ENCODE data around the gene RNF220.
A peak's percentile ranks its signal among the peaks of the same experiment; 100 is the strongest.

The RNF220 gene

DNA sequence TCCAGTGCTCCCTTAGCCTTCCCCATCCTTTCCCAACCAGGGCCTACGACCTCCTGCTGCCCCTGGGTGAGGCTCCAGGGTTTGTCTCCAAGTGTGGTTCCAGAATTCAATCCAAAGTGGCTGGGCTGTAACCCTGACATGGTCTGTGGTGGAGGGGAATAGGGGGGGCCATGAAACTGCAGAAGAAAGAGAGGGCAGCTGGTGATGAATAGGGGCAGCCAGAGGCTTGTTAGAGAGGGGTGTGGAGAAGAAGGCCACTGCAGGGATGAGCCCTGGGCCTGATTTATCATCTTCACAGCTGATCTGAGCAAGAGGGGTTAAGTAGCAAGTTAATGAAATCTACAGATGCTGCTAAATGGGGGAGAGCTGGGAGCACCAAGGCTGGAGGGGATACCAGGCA, 37.1 kb upstream of the RNF220 start:
- DNase-seq (ENCODE audit: low spot score): no peak
- TF ChIP-seq, protein P1, sequence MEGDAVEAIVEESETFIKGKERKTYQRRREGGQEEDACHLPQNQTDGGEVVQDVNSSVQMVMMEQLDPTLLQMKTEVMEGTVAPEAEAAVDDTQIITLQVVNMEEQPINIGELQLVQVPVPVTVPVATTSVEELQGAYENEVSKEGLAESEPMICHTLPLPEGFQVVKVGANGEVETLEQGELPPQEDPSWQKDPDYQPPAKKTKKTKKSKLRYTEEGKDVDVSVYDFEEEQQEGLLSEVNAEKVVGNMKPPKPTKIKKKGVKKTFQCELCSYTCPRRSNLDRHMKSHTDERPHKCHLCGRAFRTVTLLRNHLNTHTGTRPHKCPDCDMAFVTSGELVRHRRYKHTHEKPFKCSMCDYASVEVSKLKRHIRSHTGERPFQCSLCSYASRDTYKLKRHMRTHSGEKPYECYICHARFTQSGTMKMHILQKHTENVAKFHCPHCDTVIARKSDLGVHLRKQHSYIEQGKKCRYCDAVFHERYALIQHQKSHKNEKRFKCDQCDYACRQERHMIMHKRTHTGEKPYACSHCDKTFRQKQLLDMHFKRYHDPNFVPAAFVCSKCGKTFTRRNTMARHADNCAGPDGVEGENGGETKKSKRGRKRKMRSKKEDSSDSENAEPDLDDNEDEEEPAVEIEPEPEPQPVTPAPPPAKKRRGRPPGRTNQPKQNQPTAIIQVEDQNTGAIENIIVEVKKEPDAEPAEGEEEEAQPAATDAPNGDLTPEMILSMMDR (IDR thresholded peaks at IDR 0.05; ENCODE audit: extremely low read depth, missing control alignments): no peak

DNA sequence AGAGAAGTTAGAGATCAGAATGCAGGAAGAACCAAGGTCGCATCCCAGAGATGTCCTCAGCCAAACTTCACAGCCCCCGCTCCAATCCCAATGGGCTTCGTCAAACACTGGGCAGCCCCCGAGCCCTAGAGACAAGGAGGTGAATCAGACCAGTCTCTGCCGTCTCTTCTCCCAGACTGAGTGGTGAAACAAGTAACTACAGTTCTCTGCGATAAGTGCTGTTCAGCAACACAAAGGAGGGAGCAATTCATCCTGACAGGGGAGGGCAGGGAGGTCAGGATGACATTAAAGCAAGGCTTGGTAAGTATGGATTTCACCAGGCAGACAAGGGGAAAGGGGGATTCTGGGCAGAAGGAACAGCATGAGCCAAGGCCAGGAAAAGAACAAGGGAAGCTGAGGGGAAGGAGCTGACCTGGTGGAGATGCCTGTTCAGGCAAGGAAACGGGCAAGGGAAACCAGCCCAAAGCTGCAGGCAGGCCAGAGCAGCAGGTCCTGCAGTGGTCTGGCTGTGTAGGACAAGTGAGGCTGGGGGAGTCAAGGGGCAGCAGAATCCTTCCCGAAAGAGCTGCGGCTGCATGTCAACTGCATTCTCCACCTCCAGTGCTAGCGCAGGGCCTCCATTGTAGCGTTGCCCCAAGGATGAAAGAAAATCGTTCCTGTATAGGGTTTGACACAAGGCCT, 36.4 kb upstream of the RNF220 start:
- no peak for DNase-seq (ENCODE audit: low spot score)

DNA sequence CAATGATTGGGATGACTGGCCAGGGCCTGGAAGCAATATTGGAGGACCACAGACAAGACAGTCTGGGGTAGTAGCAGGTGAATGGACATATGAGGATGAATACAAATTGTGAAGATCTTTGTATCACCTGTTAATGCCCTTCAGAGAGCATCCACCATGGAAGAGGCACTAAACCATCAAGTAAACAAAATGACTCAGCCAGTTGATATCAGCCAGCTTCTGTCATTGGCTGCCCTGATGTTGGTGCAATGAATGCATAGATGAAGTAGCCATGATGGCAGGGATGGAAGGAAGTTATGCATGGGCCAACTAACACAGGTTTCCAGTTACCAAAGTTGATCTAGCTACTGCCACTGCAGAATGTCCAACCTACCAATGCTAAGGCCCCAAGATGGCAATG, 33.8 kb upstream of the RNF220 start:
- DNase-seq (ENCODE audit: low spot score): no peak
- TF ChIP-seq, protein P1 (IDR thresholded peaks at IDR 0.05; ENCODE audit: extremely low read depth, missing control alignments): no peak

More for the DNA sequence above, 36.4 kb upstream of the RNF220 start:
- TF ChIP-seq, protein P1 (IDR thresholded peaks at IDR 0.05; ENCODE audit: extremely low read depth, missing control alignments): no peak

DNA sequence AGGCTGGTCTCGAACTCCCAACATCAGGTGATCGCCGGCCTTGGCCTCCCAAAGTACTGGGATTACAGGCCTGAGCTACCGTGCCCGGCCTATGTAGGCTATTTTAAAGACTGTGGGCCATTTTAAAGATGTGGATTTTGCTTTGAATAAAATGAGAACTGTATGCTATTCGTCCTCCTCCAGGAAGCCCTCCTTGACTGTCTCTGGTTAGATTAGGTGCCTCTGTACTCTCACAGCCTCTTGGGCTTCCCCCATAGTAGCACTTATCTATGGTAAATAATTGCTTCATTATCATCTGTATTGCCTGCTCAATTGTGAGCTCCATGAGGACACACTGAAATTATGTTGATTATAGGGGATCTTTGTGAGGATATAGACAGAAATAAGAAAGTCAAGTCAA, 29.5 kb upstream of the RNF220 start:
- TF ChIP-seq, protein P1 (IDR thresholded peaks at IDR 0.05; ENCODE audit: extremely low read depth, missing control alignments): no peak
- no peak for DNase-seq (ENCODE audit: low spot score)

DNA sequence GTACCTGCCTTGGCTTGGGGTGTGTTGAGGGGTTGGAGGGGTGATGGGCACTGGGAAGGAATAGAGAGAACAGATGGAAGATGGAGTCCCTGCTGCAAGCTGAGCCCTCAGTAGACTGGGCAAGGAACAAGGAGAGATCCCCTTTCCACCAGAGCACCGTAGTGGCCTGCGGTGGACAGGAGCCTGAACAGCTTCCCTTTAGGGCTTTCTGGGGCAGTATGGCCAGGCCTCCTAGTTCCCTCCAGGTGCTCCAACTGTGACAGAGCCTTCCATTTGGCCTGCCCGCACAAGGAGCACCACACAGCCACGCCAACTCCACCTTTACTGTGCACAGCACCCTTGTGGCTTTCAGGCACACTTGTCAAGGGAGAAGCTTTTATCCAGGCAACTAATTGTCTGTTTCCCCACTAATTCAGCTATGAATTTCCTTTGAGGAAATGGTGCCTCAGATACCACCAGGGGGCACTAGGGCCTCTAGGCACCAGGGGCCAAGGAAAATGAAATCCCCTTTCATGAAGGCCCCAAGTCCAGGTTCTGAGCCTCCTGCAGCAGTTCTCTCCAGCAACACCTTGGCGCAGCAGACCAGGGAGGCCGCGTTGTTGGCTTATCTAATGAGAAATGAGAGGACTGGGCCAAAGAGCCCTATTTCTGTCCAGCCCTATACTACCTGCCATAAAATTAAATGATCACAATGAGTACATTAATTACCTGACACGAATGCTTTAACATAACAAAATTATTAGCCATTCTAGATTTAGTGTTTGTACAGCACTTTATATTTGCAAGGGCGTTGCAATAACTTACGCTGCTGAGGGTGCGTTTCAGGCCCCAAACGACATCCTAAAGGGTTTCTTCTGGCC, 26.9 kb upstream of the RNF220 start:
- peak; percentile 56 for DNase-seq (ENCODE audit: low spot score)
- TF ChIP-seq, protein P1 (IDR thresholded peaks at IDR 0.05; ENCODE audit: extremely low read depth, missing control alignments): peak; percentile 54

GRCh38 chr1:44380666-44381177, 24.3 kb upstream of the RNF220 start:
- DNase-seq (ENCODE audit: low spot score): no peak
- TF ChIP-seq, protein P1 (IDR thresholded peaks at IDR 0.05; ENCODE audit: extremely low read depth, missing control alignments): no peak

GRCh38 chr1:44388551-44388950, 16.5 kb upstream of the RNF220 start:
- TF ChIP-seq, protein P1 (IDR thresholded peaks at IDR 0.05; ENCODE audit: extremely low read depth, missing control alignments): no peak
- no peak for DNase-seq (ENCODE audit: low spot score)
